Natural killer cell (primary cell): ENCODE data around the gene MICAL2. TPM values are rescaled to one million over a fixed set of nuclear protein-coding genes. Genes with fewer than 3 reads are reported as not detected.

ENCODE experiments used
- ATAC-seq, 3 donors: fragments of 150-1000 bp in 2 of 3; fragments of 200-7000 bp in 1 of 3; cut with Tn5 transposase; 1 replicate in 1 of 3; 2 replicates in 2 of 3; pipeline ENCODE4 v1.10.0; 2021; ENCODE audit warnings: mild to moderate bottlenecking in 2 of 3, moderate library complexity in 2 of 3
- DNase-seq, 2 donors: peaks; one replicate each; pipeline versions ENCODE4 v3.0.0 to v3.0.0-alpha.2; 2013 to 2021; ENCODE audit warnings: mixed read lengths in 1 of 2
- H3K27ac ChIP-seq: one replicate; pipeline ENCODE4 v1.5.1; 2013; ENCODE audit warnings: mild to moderate bottlenecking, low read length
- H3K27me3 ChIP-seq: one replicate; pipeline ENCODE4 v1.6.1; 2013; ENCODE audit warnings: low read length; ENCODE audit not compliant: control insufficient read depth, insufficient read depth
- H3K36me3 ChIP-seq: one replicate; pipeline ENCODE4 v1.6.1; 2013; ENCODE audit warnings: low read length; ENCODE audit not compliant: control insufficient read depth, insufficient read depth
- H3K4me1 ChIP-seq: one replicate; pipeline ENCODE4 v1.6.1; 2013; ENCODE audit warnings: low read length; ENCODE audit not compliant: control insufficient read depth, insufficient read depth
- H3K4me3 ChIP-seq: one replicate; pipeline ENCODE4 v1.5.1; 2013; ENCODE audit warnings: low read length
- H3K9me3 ChIP-seq: one replicate; pipeline ENCODE4 v1.6.1; 2013; ENCODE audit warnings: low read length; ENCODE audit not compliant: control insufficient read depth, insufficient read depth
- H3K27ac Mint-ChIP-seq, 2 donors: one replicate each; pipeline ENCODE4 v1.8.0; 2022; ENCODE audit warnings: mild to moderate bottlenecking in 2 of 2, mixed read lengths in 2 of 2, moderate library complexity in 1 of 2
- H3K27me3 Mint-ChIP-seq, 2 donors: one replicate each; pipeline ENCODE4 v1.8.0; 2022; ENCODE audit warnings: low read depth in 2 of 2, mixed read lengths in 2 of 2
- H3K36me3 Mint-ChIP-seq: one replicate; pipeline ENCODE4 v1.8.0; 2022; ENCODE audit warnings: mixed read lengths
- H3K4me1 Mint-ChIP-seq, 2 donors: one replicate each; pipeline ENCODE4 v1.8.0; 2022; ENCODE audit warnings: mixed read lengths in 2 of 2
- H3K4me3 Mint-ChIP-seq: one replicate; pipeline ENCODE4 v1.8.0; 2022; ENCODE audit warnings: mild to moderate bottlenecking, moderate library complexity, mixed read lengths
- H3K9me3 Mint-ChIP-seq, 2 donors: one replicate each; pipeline ENCODE4 v1.8.0; 2022; ENCODE audit warnings: mixed read lengths in 2 of 2
- WGBS: methylation state at CpG from one replicate; pipeline ENCODE4 v1.1.7; 2013; ENCODE audit warnings: missing lambda C conversion rate; ENCODE audit not compliant: insufficient coverage; 5-methylcytosine and 5-hydroxymethylcytosine counted together
- intact Hi-C: fragments of 100-400 bp; cut with micrococcal nuclease; formaldehyde crosslinking; loops from one replicate; pipeline ENCODE4 v1.14.2; 2022
- total RNA-seq, 4 donors: library from RNA; stranded (reverse); fragments of 120-200 nt in 1 of 4; gene quantifications; one replicate each; pipeline versions ENCODE4 v1.2.3 to v1.2.4, GENCODE V29; 2013 to 2022
- TF ChIP-seq, protein P1 (sequence below): fragments of 200-600 bp; IDR thresholded peaks from one replicate; pipeline ENCODE4 v1.8.0; 2022; ENCODE audit warnings: antibody characterized with exemption

The MICAL2 gene
- total RNA-seq, 3 donors from 2014 or later (not counting 1 experiment from before 2014, with no cell fraction given): 54.6 to 68.6 (median 57.4) TPM

- intact Hi-C loops: loop anchor here (1.0 to 5.0 kb wide), 2 partner anchors 111 to 125 kb away; no protein-coding TSS in a partner anchor
- DNase-seq (peak in 1 of 2 donors; percentile 57), ATAC-seq (peak; percentile 38 to 57 (median 41))
- H3K9me3 Mint-ChIP-seq: no peaks in the 10 kb centered on the region
- Histone ChIP-seq H3K9me3 (no peaks in the 10 kb centered on the region), H3K4me1 (peaks cover 39% of the 10 kb centered on the region), H3K27me3 (no peaks in the 10 kb centered on the region), H3K27ac (no peak overlapping the region), H3K4me3 (peak overlapping the region; percentile 46), H3K36me3 (no peaks in the 10 kb centered on the region)
- peaks cover 0 to 5% of the 10 kb centered on the region in 2 donors for H3K27me3 Mint-ChIP-seq
- H3K4me3 Mint-ChIP-seq: peak overlapping the region; percentile 83
- WGBS: 30% methylated on average over 67 of the region's 67 CpGs
- peaks cover 19 to 26% of the 10 kb centered on the region in 2 donors for H3K4me1 Mint-ChIP-seq
- no peaks in the 10 kb centered on the region for H3K36me3 Mint-ChIP-seq
- peak overlapping the region in 1 of 2 donors; percentile 34 for H3K27ac Mint-ChIP-seq
- TF ChIP-seq, protein P1, sequence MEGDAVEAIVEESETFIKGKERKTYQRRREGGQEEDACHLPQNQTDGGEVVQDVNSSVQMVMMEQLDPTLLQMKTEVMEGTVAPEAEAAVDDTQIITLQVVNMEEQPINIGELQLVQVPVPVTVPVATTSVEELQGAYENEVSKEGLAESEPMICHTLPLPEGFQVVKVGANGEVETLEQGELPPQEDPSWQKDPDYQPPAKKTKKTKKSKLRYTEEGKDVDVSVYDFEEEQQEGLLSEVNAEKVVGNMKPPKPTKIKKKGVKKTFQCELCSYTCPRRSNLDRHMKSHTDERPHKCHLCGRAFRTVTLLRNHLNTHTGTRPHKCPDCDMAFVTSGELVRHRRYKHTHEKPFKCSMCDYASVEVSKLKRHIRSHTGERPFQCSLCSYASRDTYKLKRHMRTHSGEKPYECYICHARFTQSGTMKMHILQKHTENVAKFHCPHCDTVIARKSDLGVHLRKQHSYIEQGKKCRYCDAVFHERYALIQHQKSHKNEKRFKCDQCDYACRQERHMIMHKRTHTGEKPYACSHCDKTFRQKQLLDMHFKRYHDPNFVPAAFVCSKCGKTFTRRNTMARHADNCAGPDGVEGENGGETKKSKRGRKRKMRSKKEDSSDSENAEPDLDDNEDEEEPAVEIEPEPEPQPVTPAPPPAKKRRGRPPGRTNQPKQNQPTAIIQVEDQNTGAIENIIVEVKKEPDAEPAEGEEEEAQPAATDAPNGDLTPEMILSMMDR: no peak
Measured at GRCh38 chr11:12110714-12111548, 541 bp downstream of the MICAL2 start.

GRCh38 chr11:12111549-12112520, 1.4 kb downstream of the MICAL2 start:
- Histone ChIP-seq H3K4me3 (no peak overlapping the region), H3K9me3 (no peaks in the 10 kb centered on the region), H3K4me1 (peaks cover 31% of the 10 kb centered on the region), H3K36me3 (no peaks in the 10 kb centered on the region), H3K27me3 (no peaks in the 10 kb centered on the region), H3K27ac (no peak overlapping the region)
- Mint-ChIP-seq H3K27ac (no peak overlapping the region), H3K4me1 (peaks cover 12 to 19% of the 10 kb centered on the region in 2 donors), H3K27me3 (peaks cover 0 to 7% of the 10 kb centered on the region in 2 donors), H3K9me3 (no peaks in the 10 kb centered on the region), H3K36me3 (no peaks in the 10 kb centered on the region), H3K4me3 (peak overlapping the region; percentile 70)
- 85% methylated on average over 12 of the region's 12 CpGs for WGBS
- TF ChIP-seq, protein P1: no peak
- ATAC-seq (no peak), DNase-seq (no peak)
- intact Hi-C loops: loop anchor here (5.0 kb wide), 1 partner anchor 110 kb away; no protein-coding TSS in a partner anchor

GRCh38 chr11:12112750-12113149, 2.4 kb downstream of the MICAL2 start:
- Mint-ChIP-seq H3K27me3 (peaks cover 0 to 5% of the 10 kb centered on the region in 2 donors), H3K4me3 (peak overlapping the region; percentile 19), H3K36me3 (no peaks in the 10 kb centered on the region), H3K27ac (no peak overlapping the region), H3K4me1 (peaks cover 17 to 19% of the 10 kb centered on the region in 2 donors), H3K9me3 (no peaks in the 10 kb centered on the region)
- intact Hi-C loops: loop anchor here (5.0 kb wide), 1 partner anchor 110 kb away; no protein-coding TSS in a partner anchor
- no peak for DNase-seq
- H3K4me3 ChIP-seq: no peak overlapping the region
- H3K4me1 ChIP-seq: peaks cover 31% of the 10 kb centered on the region
- H3K36me3 ChIP-seq: no peaks in the 10 kb centered on the region
- ATAC-seq: no peak
- 88% methylated on average over 2 of the region's 2 CpGs for WGBS
- TF ChIP-seq, protein P1: no peak
- H3K27ac ChIP-seq: no peak overlapping the region
- no peaks in the 10 kb centered on the region for H3K9me3 ChIP-seq
- no peaks in the 10 kb centered on the region for H3K27me3 ChIP-seq
